Measurements from ENCODE around the gene NOPCHAP1. TPM values are rescaled to one million over a fixed set of nuclear protein-coding genes. Genes with fewer than 3 reads are reported as not detected.

Gene NOPCHAP1
- total and polyA plus RNA-seq, 2 experiments from 2014 or later = 1.2 to 20.3 TPM

DNA sequence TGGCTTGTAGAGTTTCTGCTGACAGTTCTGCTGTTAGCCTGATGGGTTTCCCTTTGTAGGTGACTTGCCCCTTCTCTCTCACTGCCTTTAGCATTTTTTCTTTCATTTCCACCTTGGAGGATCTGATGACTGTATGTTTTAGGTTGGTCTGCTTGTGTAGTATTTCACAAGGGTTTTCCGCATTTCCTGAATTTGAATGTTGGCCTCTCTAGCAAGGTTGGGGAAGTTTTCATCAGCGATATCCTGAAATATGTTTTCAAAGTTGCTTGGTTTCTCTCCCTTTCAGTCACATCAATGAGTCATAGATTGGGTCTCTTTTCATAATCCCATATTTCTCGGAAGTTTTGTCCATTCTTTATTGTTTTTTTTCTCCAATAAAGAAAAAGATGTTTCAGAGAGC, 11.4 kb downstream of the NOPCHAP1 start:
- H3K9ac ChIP-seq = no peak overlapping the region
- H3K4me1 ChIP-seq (ENCODE audit: insufficient read depth) = no peaks in the 10 kb centered on the region
- H3K9me2 ChIP-seq (ENCODE audit: insufficient read depth) = no peaks in the 10 kb centered on the region
- 96 to 98% methylated on average over 3 of the region's 3 CpGs for WGBS, 2 experiments (ENCODE audit: low coverage in 1 of 2, low lambda C conversion rate in 2 of 2, missing lambda C conversion rate in 2 of 2)
- no peak overlapping the region for H3K4me3 ChIP-seq
- H3K4me2 ChIP-seq (ENCODE audit: unreplicated experiment) = no peak overlapping the region
- in situ Hi-C loops (cut with MboI) = no loop called here
- H3K27me3 ChIP-seq (replicated peaks; ENCODE audit: insufficient read depth) = no peaks in the 10 kb centered on the region
- H3K9me3 ChIP-seq (ENCODE audit: low read depth) = no peaks in the 10 kb centered on the region
- no peaks in the 10 kb centered on the region for H3K79me2 ChIP-seq (ENCODE audit: insufficient read depth)
- DNase-seq = no peak
- no peak for TF ChIP-seq EZH2phosphoT487 (IDR thresholded peaks at IDR 0.05; ENCODE audit: insufficient read depth, low read depth)
- TF ChIP-seq EZH2 (IDR thresholded peaks at IDR 0.05; ENCODE audit: insufficient read depth, poor library complexity, severe bottlenecking) = no peak
- H3K27ac ChIP-seq = no peak overlapping the region
- H2AFZ ChIP-seq = no peak overlapping the region
- H3F3A ChIP-seq (ENCODE audit: insufficient read depth) = no peaks in the 10 kb centered on the region
- peaks cover 4% of the 10 kb centered on the region; the same call in 1 of the 2 replicates for H3K36me3 ChIP-seq (ENCODE audit: low read depth)
- H4K20me1 ChIP-seq (ENCODE audit: insufficient read depth) = no peaks in the 10 kb centered on the region

DNA sequence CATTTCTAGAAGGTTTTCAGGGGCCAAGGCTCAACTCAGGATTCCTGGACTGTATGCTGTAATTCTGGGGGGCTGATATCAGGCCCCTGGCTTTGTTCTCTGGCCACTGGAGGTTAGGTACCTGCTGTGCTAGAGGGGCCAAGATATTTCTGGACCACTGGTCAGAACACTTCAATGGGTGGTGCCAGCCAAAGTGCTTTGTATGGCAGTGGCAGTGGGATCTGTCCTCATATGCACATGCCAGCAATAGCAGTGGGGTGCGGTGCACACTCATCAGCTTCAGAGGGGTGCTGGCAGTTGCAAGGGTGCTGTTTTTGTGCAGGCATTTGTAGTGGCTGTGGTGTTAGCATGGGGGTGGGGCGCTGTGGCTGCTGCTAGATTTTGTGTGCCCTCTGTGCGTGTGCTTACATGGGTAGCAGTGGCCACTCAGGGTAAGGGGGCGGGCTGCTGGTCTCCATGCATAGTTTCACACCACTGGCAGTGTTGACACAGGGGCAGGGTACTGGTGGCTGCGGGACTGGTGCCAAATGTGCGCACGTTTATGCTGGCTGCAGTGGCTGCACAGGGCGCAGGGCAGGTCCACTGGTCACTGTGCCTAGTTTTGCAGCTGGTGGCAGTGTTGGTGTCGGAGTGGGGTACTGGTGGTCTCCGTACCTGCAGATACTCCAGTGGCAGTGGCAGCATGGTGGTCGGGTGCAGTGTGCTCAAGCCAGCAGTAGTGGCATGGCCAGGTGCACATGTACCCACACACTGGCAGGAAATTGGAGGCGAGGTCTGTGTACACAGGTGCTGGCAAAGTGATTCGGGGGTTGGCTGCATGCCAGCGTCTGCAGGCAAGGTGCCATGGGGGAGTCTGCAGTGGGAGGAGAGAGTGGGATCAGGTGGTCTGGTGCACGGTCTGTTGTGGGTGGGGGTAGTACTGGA, 12.6 kb downstream of the NOPCHAP1 start:
- Histone ChIP-seq H3K9me2 (ENCODE audit: insufficient read depth) (no peaks in the 10 kb centered on the region), H3F3A (ENCODE audit: insufficient read depth) (no peaks in the 10 kb centered on the region), H3K79me2 (ENCODE audit: insufficient read depth) (no peaks in the 10 kb centered on the region), H3K4me3 (no peak overlapping the region), H4K20me1 (ENCODE audit: insufficient read depth) (no peaks in the 10 kb centered on the region), H2AFZ (no peak overlapping the region), H3K27ac (no peak overlapping the region), H3K27me3 (replicated peaks; ENCODE audit: insufficient read depth) (no peaks in the 10 kb centered on the region), H3K4me2 (ENCODE audit: unreplicated experiment) (no peak overlapping the region), H3K36me3 (ENCODE audit: low read depth) (peaks cover 2% of the 10 kb centered on the region; the same call in 1 of the 2 replicates), H3K4me1 (ENCODE audit: insufficient read depth) (no peaks in the 10 kb centered on the region), H3K9ac (no peak overlapping the region), H3K9me3 (ENCODE audit: low read depth) (no peaks in the 10 kb centered on the region)
- TF ChIP-seq EZH2 (IDR thresholded peaks at IDR 0.05; ENCODE audit: insufficient read depth, poor library complexity, severe bottlenecking) = no peak
- TF ChIP-seq EZH2phosphoT487 (IDR thresholded peaks at IDR 0.05; ENCODE audit: insufficient read depth, low read depth) = no peak
- no peak for DNase-seq
- 77 to 80% methylated on average over 15 of the region's 15 CpGs for WGBS, 2 experiments (ENCODE audit: low coverage in 1 of 2, low lambda C conversion rate in 2 of 2, missing lambda C conversion rate in 2 of 2)
- in situ Hi-C loops (cut with MboI) = no loop called here

DNA sequence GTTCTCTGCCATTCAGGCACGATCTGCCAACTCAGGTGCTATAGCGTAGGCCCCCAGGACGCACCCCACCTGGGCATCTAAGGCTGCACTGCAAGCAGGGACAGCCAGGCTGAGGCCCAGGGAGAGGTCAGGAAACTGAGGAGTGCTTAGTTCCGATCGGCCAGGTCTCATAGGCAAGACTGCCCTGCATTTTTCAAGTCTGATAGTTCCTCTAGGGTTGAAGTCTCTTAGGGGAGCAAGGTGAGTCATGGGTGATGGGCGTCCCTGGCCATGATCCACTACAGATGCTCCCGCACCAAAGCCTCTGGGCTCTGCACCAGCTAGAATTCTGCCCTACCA, 13.2 kb downstream of the NOPCHAP1 start:
- DNase-seq = no peak
- Histone ChIP-seq H3K9me2 (ENCODE audit: insufficient read depth) (no peaks in the 10 kb centered on the region), H3K4me2 (ENCODE audit: unreplicated experiment) (no peak overlapping the region), H2AFZ (no peak overlapping the region), H4K20me1 (ENCODE audit: insufficient read depth) (no peaks in the 10 kb centered on the region), H3K36me3 (ENCODE audit: low read depth) (no peaks in the 10 kb centered on the region; the same call in 1 of the 2 replicates), H3K4me1 (ENCODE audit: insufficient read depth) (no peaks in the 10 kb centered on the region), H3K79me2 (ENCODE audit: insufficient read depth) (no peaks in the 10 kb centered on the region), H3K27me3 (replicated peaks; ENCODE audit: insufficient read depth) (no peaks in the 10 kb centered on the region), H3K4me3 (no peak overlapping the region), H3K27ac (no peak overlapping the region), H3K9me3 (ENCODE audit: low read depth) (no peaks in the 10 kb centered on the region), H3K9ac (no peak overlapping the region), H3F3A (ENCODE audit: insufficient read depth) (no peaks in the 10 kb centered on the region)
- TF ChIP-seq EZH2phosphoT487 (IDR thresholded peaks at IDR 0.05; ENCODE audit: insufficient read depth, low read depth) = no peak
- no peak for TF ChIP-seq EZH2 (IDR thresholded peaks at IDR 0.05; ENCODE audit: insufficient read depth, poor library complexity, severe bottlenecking)
- in situ Hi-C loops (cut with MboI) = no loop called here
- 76 to 77% methylated on average over 7 of the region's 7 CpGs for WGBS, 2 experiments (ENCODE audit: low coverage in 1 of 2, low lambda C conversion rate in 2 of 2, missing lambda C conversion rate in 2 of 2)

DNA sequence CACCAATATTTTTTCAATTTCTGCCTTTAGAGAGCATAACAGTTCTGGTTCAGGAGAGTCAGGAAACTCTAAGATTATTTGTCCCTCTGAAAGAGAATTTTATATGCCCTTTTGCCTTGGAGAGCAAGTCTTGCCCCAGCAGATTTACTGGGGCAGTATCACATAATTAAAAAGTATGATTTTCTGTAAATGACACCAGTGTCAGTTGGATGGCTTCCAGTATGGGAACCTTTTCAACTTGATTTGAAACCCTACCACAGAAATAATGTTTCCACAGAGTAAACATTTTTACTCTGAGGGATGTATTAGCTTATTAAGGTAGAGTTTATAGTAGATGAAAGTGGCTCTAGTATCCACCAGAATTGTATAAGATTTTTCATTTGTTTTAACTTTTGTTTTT, 15.4 kb downstream of the NOPCHAP1 start:
- Histone ChIP-seq H3F3A (ENCODE audit: insufficient read depth) (no peaks in the 10 kb centered on the region), H2AFZ (no peak overlapping the region), H4K20me1 (ENCODE audit: insufficient read depth) (no peaks in the 10 kb centered on the region), H3K9ac (no peak overlapping the region), H3K27me3 (replicated peaks; ENCODE audit: insufficient read depth) (no peaks in the 10 kb centered on the region), H3K27ac (no peak overlapping the region), H3K9me2 (ENCODE audit: insufficient read depth) (no peaks in the 10 kb centered on the region), H3K4me2 (ENCODE audit: unreplicated experiment) (no peak overlapping the region), H3K79me2 (ENCODE audit: insufficient read depth) (no peaks in the 10 kb centered on the region), H3K9me3 (ENCODE audit: low read depth) (no peaks in the 10 kb centered on the region), H3K36me3 (ENCODE audit: low read depth) (no peaks in the 10 kb centered on the region; the same call in 1 of the 2 replicates), H3K4me3 (no peak overlapping the region), H3K4me1 (ENCODE audit: insufficient read depth) (no peaks in the 10 kb centered on the region)
- no peak for DNase-seq
- in situ Hi-C loops (cut with MboI) = no loop called here
- TF ChIP-seq EZH2 (IDR thresholded peaks at IDR 0.05; ENCODE audit: insufficient read depth, poor library complexity, severe bottlenecking) (no peak), EZH2phosphoT487 (IDR thresholded peaks at IDR 0.05; ENCODE audit: insufficient read depth, low read depth) (no peak)

Measured in GM23248 (cell line).